K562 (cell line): ENCODE results near the gene ADGRE2. TPM values are rescaled to one million over a fixed set of nuclear protein-coding genes. Genes with fewer than 3 reads are reported as not detected.

Experiments
- ADNP ChIP-seq: fragments of 200-800 bp; sonication (Bioruptor generic); IDR thresholded peaks from 2 replicates; pipeline ENCODE4 v1.6.1; 2016; ENCODE audit warnings: missing genetic modification characterization, missing compliant biosample characterization
- ARID1B ChIP-seq: fragments of 450-650 bp; IDR thresholded peaks from 2 replicates; pipeline ENCODE4 v1.6.1; 2016; ENCODE audit warnings: antibody characterized with exemption, mild to moderate bottlenecking, inconsistent platforms
- ETV5 ChIP-seq: sonication (generic); formaldehyde crosslinking; IDR thresholded peaks from 2 replicates; pipeline ENCODE4 v1.4.0; 2020; ENCODE audit warnings: low read depth, mild to moderate bottlenecking, missing genetic modification reagents
- FOSL1 ChIP-seq: fragments of 200-800 bp; sonication (Bioruptor generic); conservative IDR thresholded peaks from 2 replicates; pipeline ENCODE4 v1.6.1; 2016; ENCODE audit warnings: missing genetic modification characterization, missing compliant biosample characterization
- LARP7 ChIP-seq: fragments of 450-650 bp; IDR thresholded peaks from 2 replicates; pipeline ENCODE4 v1.6.1; 2016
- LCOR ChIP-seq: sonication (generic); formaldehyde crosslinking; IDR thresholded peaks from 2 replicates; pipeline ENCODE4 v1.8.0; 2022; ENCODE audit warnings: mild to moderate bottlenecking, missing genetic modification reagents
- MIER1 ChIP-seq: fragments of 450-650 bp; IDR thresholded peaks from 2 replicates; pipeline ENCODE4 v1.6.1; 2016; ENCODE audit warnings: antibody characterized with exemption, mild to moderate bottlenecking, low read depth
- OTX1 ChIP-seq: fragments of 450-650 bp; formaldehyde crosslinking; IDR thresholded peaks from 2 replicates; pipeline ENCODE4 v1.4.0; 2022; ENCODE audit warnings: mild to moderate bottlenecking
- TAF15 ChIP-seq: fragments of 200-400 bp; formaldehyde crosslinking; IDR thresholded peaks from 2 replicates; pipeline ENCODE4 v1.6.1; 2017; ENCODE audit warnings: mild to moderate bottlenecking, low read depth, low read length, moderate library complexity
- TAL1 ChIP-seq: fragments of 450-650 bp; IDR thresholded peaks from 2 replicates; pipeline ENCODE4 v1.6.1; 2016; ENCODE audit warnings: mild to moderate bottlenecking
- ZFPM2 ChIP-seq: fragments of 250-450 bp; sonication (Bioruptor Pico); IDR thresholded peaks from 2 replicates; pipeline ENCODE4 v1.5.1; 2022; ENCODE audit warnings: mild to moderate bottlenecking
- ZNF311 ChIP-seq: fragments of 250-450 bp; sonication (Bioruptor Pico); IDR thresholded peaks from 2 replicates; pipeline ENCODE4 v1.4.0; 2020; ENCODE audit warnings: mild to moderate bottlenecking, moderate library complexity
- ZNF324 ChIP-seq: fragments of 250-450 bp; sonication (Bioruptor Pico); IDR thresholded peaks from 2 replicates; pipeline ENCODE4 v1.4.0; 2020; ENCODE audit warnings: mild to moderate bottlenecking
- ZSCAN32 ChIP-seq: fragments of 450-650 bp; formaldehyde crosslinking; IDR thresholded peaks from 2 replicates; pipeline ENCODE4 v1.4.0; 2020; ENCODE audit warnings: mild to moderate bottlenecking, moderate library complexity
- polyA plus RNA-seq, 8 experiments: library from polyadenylated mRNA; depleted of rRNA in 4 of 8; stranded (reverse) in 5 of 8; unstranded in 3 of 8; fragments of >200 nt; fragmentation: Nextera tagmentation in 2 of 8; fragmentation: Illumina TruSeq in 1 of 8; extraction: Ambion mirVana in 2 of 8; extraction: Trizol in 1 of 8; gene quantifications; 2 replicates each; pipeline versions ENCODE4 v1.2.1 to v1.2.3, GENCODE V29; 2011 to 2014; ENCODE audit warnings: inconsistent platforms in 1 of 8, missing spikeins in 1 of 8
- total RNA-seq, 7 experiments: library from RNA; depleted of rRNA in 6 of 7; stranded (reverse); fragments of >200 nt in 6 of 7; fragmentation: Illumina TruSeq in 2 of 7; extraction: Trizol in 2 of 7; gene quantifications; 2 replicates each; pipeline versions ENCODE4 v1.2.1 to v1.2.3, GENCODE V29; 2011 to 2021; ENCODE audit warnings: low replicate concordance in 1 of 7
- TF ChIP-seq, protein P1 (sequence below): sonication (generic); formaldehyde crosslinking; IDR thresholded peaks from 2 replicates; pipeline ENCODE4 v1.8.0; 2022; ENCODE audit warnings: missing genetic modification reagents, mild to moderate bottlenecking, moderate library complexity, borderline replicate concordance
- TF ChIP-seq, protein P2 (sequence below): fragments of 450-650 bp; IDR thresholded peaks from 2 replicates; pipeline ENCODE4 v1.6.1; 2016
- TF ChIP-seq, protein P3 (sequence below), 2 experiments: fragments of 450-650 bp in 1 of 2; sonication (generic) in 1 of 2; formaldehyde crosslinking in 1 of 2; IDR thresholded peaks; 2 replicates each; pipeline versions ENCODE4 v1.7.1 to v1.9.0; 2016 to 2022; ENCODE audit warnings: inconsistent platforms in 1 of 2, mild to moderate bottlenecking in 1 of 2, missing genetic modification reagents in 1 of 2

Gene ADGRE2
- total and polyA plus RNA-seq, 9 of the 15 experiments (the other 6 are each of a cell fraction or from before 2014, with no cell fraction given), result 4.3 to 17.3 (median 9.8) TPM

DNA sequence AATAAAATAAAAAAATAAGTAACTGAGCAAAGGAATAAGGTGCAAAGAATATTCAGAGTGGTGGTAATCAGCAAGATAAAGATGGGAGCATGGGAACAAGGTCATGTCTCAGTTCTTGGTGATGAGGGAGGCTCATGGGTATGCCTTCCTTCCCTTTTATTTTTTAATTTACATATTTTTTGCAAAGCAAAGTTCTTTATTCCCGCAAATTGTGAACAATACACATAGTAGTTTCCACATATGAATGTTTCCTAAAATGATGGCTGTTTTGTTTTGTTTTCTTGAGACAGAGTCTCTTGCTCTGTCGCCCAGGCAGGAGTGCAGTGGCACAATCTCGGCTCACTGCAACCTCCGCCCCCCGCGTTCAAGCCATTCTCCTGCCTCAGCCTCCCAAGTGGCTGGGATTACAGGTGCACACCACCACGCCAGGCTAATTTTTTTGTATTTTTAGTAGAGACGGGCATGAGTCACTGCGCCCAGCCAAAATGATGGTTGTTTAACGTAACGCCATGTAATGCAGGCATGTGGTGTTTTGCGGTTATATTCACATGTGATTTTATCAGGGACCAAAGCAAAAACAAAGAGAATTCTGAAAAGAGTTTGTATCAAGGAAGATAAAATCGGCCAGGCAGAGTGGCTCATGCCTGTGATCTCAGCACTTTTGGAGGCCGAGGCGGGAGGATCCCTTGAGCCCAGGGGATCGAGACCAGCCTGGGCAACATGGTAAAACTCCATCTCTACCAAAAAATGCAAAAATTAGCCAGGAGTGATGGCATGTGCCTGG, 4.5 kb upstream of the ADGRE2 start (continued):
- TF ChIP-seq, protein P1, sequence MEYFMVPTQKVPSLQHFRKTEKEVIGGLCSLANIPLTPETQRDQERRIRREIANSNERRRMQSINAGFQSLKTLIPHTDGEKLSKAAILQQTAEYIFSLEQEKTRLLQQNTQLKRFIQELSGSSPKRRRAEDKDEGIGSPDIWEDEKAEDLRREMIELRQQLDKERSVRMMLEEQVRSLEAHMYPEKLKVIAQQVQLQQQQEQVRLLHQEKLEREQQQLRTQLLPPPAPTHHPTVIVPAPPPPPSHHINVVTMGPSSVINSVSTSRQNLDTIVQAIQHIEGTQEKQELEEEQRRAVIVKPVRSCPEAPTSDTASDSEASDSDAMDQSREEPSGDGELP, result peak; percentile 27; the same call in 1 of the 2 replicates
- no peak for TF ChIP-seq OTX1 (CRISPR knock-in tag)
- TF ChIP-seq ZSCAN32, result no peak
- TF ChIP-seq, protein P2, sequence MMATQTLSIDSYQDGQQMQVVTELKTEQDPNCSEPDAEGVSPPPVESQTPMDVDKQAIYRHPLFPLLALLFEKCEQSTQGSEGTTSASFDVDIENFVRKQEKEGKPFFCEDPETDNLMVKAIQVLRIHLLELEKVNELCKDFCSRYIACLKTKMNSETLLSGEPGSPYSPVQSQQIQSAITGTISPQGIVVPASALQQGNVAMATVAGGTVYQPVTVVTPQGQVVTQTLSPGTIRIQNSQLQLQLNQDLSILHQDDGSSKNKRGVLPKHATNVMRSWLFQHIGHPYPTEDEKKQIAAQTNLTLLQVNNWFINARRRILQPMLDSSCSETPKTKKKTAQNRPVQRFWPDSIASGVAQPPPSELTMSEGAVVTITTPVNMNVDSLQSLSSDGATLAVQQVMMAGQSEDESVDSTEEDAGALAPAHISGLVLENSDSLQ, result peak; percentile 11; the same call in 1 of the 2 replicates
- TF ChIP-seq TAF15, result no peak
- TF ChIP-seq ARID1B, result peak; percentile 36; the same call in 1 of the 2 replicates
- TF ChIP-seq TAL1, result no peak
- no peak for TF ChIP-seq ZNF324 (CRISPR knock-in tag)
- TF ChIP-seq, protein P3, sequence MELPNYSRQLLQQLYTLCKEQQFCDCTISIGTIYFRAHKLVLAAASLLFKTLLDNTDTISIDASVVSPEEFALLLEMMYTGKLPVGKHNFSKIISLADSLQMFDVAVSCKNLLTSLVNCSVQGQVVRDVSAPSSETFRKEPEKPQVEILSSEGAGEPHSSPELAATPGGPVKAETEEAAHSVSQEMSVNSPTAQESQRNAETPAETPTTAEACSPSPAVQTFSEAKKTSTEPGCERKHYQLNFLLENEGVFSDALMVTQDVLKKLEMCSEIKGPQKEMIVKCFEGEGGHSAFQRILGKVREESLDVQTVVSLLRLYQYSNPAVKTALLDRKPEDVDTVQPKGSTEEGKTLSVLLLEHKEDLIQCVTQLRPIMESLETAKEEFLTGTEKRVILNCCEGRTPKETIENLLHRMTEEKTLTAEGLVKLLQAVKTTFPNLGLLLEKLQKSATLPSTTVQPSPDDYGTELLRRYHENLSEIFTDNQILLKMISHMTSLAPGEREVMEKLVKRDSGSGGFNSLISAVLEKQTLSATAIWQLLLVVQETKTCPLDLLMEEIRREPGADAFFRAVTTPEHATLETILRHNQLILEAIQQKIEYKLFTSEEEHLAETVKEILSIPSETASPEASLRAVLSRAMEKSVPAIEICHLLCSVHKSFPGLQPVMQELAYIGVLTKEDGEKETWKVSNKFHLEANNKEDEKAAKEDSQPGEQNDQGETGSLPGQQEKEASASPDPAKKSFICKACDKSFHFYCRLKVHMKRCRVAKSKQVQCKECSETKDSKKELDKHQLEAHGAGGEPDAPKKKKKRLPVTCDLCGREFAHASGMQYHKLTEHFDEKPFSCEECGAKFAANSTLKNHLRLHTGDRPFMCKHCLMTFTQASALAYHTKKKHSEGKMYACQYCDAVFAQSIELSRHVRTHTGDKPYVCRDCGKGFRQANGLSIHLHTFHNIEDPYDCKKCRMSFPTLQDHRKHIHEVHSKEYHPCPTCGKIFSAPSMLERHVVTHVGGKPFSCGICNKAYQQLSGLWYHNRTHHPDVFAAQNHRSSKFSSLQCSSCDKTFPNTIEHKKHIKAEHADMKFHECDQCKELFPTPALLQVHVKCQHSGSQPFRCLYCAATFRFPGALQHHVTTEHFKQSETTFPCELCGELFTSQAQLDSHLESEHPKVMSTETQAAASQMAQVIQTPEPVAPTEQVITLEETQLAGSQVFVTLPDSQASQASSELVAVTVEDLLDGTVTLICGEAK (IDR thresholded peaks at IDR 0.05), result 0 out of 2 replicates have a peak, but pooled peaks have one; percentile 23
- TF ChIP-seq, protein P3 (CRISPR knock-in tag; IDR thresholded peaks at IDR 0.05), result no peak
- TF ChIP-seq ADNP (tag), result peak; percentile 99
- no peak for TF ChIP-seq ZFPM2
- peak; percentile 75 for TF ChIP-seq FOSL1 (tag)
- no peak for TF ChIP-seq LARP7
- TF ChIP-seq ETV5 (CRISPR knock-in tag), result no peak
- no peak for TF ChIP-seq MIER1
- no peak for TF ChIP-seq ZNF311 (CRISPR knock-in tag)
- TF ChIP-seq LCOR (CRISPR knock-in tag), result peak; percentile 52; the same call in 1 of the 2 replicates
